GM20431 (cell line): ENCODE measurements around the gene AP2M1.

Experiments used
- in situ Hi-C: fragments of 300-500 bp; cut with MseI, MboI; formaldehyde crosslinking; loops from one replicate; pipeline ENCODE4 v1.15.0; 2020; ENCODE audit warnings: low sequenced_read_pairs; ENCODE audit not compliant: unreplicated experiment

AP2M1 gene

DNA sequence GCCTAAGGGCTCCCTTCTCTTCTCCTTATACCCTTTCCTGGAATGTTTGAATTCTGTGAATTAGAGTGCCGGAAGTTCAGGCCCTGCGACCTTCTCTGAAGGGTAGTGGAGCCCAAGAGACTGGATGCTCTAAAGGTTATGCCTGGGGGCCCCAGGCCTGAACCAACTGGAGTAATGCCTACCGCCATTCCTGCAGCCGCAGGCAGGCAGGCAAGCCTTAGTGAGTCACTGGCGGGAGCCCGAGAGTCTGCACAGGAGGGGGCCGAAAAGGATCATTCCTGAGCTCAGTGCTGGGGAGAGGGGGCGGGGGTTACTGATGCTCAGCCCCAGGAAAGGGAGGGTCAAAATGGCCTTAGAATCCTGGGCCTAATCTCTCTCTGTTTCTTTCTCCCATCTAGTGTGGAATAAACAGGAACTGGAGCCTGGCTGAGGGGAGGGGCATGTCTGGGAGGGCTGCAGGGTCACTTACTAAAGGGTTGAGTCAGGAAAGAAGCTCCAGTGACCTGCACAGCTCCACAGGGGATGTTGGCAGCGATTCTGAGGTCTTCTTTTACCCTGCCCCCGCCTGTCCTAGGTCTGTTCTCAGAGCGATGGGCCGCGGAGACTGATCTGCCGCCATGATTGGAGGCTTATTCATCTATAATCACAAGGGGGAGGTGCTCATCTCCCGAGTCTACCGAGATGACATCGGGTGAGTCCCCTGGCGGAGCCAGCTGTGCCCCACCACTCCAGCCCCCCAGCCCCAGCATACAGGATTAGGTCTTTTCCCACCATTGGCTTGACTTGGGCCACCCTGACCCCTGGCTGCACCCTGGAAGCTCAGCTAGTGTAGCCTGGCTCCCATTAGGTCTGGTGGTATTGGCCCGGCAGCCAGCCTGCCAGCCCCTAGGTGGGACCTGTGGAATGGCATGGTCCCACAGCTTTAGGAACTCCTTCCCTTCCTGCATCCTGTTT is 2.0 kb downstream of the AP2M1 start:
- in situ Hi-C loops = no loop called here

DNA sequence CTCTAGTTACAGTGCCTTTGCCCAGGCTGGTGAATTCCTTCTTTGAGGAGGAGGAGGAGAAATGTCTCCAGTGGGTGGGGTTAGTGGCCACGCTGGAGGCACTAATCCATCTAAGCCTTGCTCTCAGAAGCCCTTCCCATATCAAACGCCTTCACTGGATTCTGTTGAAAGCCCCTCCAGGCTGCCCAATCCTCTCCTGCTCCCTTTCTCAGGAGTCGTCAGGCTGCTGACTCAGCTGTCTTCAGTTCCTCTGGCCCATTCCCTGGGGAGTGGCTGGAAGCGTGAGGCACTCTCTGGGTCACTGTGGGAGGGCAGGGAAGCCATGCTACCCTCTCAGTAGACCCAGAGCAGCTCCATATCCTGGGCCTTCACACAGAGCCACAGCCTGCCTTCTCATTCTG is 2.7 kb downstream of the AP2M1 start:
- in situ Hi-C loops = no loop called here

GRCh38 chr3:184177767-184178306 is 3.2 kb downstream of the AP2M1 start:
- in situ Hi-C loops = no loop called here

- in situ Hi-C loops = no loop called here
These were observed 4.0 kb downstream of the AP2M1 start for GRCh38 chr3:184178521-184179138.

GRCh38 chr3:184180165-184180564 is 5.5 kb downstream of the AP2M1 start:
- in situ Hi-C loops = no loop called here

- in situ Hi-C loops = no loop called here
These were observed 6.9 kb downstream of the AP2M1 start for GRCh38 chr3:184181596-184181995.

- in situ Hi-C loops = no loop called here
These were observed 9.0 kb downstream of the AP2M1 start for GRCh38 chr3:184183679-184184078.

DNA sequence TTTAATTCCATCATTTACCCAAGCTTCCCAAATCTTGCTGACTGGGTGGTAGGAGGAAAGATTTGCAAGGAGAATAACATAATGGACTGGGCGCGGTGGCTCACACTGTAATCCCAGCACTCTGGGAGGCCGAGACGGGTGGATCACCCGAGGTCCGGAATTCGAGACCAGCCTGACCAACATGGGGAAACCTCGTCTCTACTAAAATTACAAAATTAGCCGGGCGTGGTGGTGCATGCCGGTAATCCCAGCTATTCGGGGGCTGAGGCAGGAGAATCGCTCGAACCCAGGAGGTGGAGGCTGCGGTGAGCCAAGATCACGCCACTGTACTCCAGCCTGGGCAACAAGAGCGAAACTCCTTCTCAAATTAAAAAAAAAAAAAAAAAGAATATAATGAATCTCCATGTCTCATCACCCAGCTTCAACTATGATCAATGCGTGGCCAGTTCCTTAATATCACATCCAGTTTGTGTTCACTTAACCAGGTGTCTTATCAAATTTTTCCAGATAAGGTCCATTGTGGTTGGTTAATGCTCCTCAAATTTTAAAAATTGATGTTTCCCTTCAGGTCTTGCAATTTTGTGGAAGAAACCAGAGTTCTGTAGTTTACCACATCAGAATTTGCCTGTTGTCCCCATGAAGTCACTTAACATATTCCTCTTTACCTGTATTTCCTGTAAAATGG is 10.0 kb downstream of the AP2M1 start:
- in situ Hi-C loops = no loop called here

GRCh38 chr3:184185461-184186183 is 11.0 kb downstream of the AP2M1 start:
- in situ Hi-C loops = no loop called here

DNA sequence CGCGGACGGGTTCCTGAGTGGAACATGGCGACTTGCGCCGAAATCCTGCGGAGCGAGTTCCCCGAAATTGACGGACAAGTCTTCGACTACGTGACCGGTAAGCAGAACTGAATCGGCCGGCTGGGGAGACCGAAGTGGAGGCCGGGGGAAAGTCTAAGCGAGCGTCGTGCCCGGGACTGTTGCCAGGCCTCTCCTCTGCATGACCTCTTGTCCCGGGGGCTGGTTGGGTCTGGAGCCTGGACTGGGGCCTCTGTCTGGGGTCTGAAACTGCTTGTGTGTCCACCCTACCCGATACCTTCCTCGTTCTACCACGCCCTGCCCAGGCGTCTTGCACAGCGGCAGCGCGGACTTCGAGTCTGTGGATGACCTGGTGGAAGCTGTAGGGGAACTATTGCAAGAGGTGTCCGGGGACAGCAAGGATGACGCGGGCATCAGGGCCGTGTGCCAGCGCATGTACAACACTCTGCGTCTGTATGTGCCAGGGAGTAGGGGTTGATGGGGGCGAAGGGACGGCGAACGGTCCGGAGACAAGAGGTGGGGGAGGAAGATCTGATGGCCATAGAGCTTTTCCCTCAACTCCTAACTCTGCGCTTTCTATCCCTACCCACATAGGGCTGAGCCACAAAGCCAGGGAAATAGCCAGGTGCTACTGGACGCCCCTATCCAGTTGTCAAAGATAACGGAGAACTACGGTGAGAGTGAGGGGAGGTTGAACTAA is 11.7 kb downstream of the AP2M1 start, which contains the start of gene ABCF3:
TSS of gene ABCF3 (plus strand) at position 16 of the 718 bp plus-strand sequence. CDS start at position 25, 9 bp downstream.
- in situ Hi-C loops = no loop called here

- in situ Hi-C loops = no loop called here
These were observed 12.2 kb downstream of the AP2M1 start for GRCh38 chr3:184186902-184187207.

DNA sequence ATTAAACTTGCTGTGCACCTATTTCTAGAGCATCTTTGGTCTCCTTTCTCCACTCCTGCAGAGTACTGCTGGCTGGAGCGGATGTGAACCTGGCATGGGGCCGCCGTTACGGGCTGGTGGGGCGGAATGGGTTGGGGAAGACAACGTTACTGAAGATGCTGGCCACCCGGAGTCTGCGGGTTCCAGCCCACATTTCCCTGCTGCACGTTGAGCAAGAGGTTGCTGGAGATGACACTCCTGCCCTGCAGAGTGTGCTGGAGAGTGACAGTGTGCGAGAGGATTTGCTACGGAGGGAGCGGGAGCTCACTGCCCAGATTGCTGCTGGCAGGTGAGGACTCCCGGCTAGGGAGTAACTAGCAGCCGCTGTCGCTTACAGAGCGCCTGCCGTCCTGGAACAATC is 13.4 kb downstream of the AP2M1 start:
- in situ Hi-C loops = no loop called here

DNA sequence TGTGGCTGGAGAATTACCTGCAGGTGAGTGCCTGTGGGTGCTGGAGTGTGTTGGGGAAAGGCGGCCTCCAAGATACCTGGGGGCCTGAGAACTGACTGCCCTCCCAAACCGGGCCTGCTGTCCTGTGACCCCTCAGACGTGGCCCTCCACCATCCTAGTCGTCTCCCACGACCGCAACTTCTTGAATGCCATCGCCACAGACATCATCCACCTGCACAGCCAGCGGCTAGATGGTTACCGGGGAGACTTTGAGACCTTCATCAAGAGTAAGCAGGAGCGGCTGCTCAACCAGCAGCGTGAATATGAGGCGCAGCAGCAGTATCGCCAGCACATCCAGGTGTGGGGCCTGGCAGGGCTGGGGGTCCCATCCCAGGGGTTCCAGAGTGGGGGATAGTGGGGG is 14.8 kb downstream of the AP2M1 start:
- in situ Hi-C loops = no loop called here

DNA sequence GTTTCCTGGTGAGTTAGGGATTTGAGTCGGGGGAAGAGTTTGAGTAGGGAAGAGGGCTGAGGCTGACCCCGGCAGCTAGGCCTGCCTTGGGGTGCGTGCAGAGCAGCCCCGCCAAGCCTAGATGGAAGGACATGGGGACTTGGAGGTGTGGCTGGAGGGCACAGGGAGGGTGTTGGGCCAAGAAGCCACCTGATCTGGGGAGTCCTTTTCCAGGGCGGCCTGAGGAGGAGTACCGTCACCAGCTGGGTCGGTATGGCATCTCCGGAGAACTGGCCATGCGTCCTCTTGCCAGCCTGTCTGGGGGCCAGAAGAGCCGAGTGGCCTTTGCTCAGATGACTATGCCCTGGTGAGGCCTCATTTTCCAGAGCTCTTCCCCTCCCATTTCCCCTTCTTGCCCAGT is 18.2 kb downstream of the AP2M1 start:
- in situ Hi-C loops = no loop called here

- in situ Hi-C loops = no loop called here
These were observed 19.4 kb downstream of the AP2M1 start for GRCh38 chr3:184193991-184194539.

DNA sequence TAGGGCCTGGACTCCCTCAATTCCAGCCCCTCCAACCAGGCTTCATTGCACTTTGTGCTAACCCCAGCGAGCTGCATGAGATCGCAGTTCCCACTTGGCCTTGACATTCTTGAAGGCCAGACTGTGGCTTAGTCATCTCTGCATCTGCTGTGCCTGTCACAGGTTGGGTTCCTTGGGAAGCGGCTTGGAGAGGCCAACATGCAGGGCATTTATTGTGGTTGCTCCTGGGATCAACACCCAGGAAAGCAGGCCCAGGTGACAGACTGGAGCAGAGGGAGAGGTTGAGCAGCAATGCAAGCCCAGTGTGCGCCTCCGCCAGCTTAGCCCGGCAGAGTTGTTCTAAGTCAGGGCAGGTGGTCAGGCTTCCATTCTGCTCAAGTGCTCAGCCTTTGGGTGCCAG is 21.9 kb downstream of the AP2M1 start:
- in situ Hi-C loops = no loop called here

DNA sequence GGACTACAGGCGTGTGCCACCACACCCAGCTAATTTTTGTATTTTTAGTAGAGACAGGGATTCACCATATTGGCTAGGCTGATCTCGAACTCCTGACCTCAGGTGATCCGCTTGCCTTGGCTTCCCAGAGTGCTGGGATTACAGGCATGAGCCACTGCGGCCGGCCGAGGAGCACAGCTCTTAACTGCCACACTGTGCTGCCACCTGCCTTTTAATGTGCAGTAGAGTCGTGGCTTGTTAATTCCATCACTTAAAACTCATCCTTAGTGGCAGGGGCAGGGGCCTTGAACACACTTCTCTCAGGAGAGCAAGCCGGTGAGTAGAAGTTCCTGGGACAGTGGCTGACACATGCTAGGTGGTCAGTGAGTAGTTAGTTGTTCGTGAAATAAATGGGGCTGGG is 23.9 kb downstream of the AP2M1 start:
- in situ Hi-C loops = no loop called here

- in situ Hi-C loops = no loop called here
These were observed 26.2 kb downstream of the AP2M1 start for GRCh38 chr3:184200825-184201224.

DNA sequence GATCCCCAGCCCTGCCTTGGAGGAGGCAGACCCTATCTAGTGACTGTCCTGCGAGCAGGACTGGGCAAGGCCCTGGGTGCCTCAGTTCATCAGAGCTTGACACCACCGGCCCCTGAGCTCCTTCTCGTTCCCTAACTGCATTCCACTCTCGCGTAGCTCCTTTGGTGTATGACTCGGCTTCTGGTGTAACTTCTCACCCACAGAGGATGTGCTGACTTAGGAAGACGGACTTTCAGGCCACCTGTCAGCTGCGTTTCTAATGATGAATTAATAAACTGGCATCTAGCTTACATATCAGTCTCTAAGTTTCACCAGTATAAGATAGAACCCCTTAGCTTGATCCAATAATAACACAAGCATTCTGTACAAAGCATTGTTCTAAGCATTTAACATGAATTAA is 28.9 kb downstream of the AP2M1 start:
- in situ Hi-C loops = no loop called here
